GM12892 (cell line): ENCODE results near the gene FALEC.
A peak's percentile ranks its signal among the peaks of the same experiment; 100 is the strongest.

Experiments used
- DNase-seq: peaks from one replicate; pipeline ENCODE4 v3.0.0; 2011; ENCODE audit not compliant: insufficient read length
- FAIRE-seq: peaks from 2 replicates; lab custom pipeline; 2011; peaks lifted over from hg19 to GRCh38; lab: Jason Lieb, UNC
- POLR2A ChIP-seq: IDR thresholded peaks from 2 replicates; pipeline ENCODE4 v1.6.1; 2011; ENCODE audit warnings: low read depth, low read length, control low read depth
- POLR2AphosphoS5 ChIP-seq: IDR thresholded peaks from 2 replicates; pipeline ENCODE4 v1.6.1; 2011; ENCODE audit warnings: low read depth, low read length, control low read depth
- TAF1 ChIP-seq: IDR thresholded peaks from 2 replicates; pipeline ENCODE4 v1.6.1; 2011; ENCODE audit warnings: low read depth, mild to moderate bottlenecking, control low read depth, low read length, borderline replicate concordance

Gene FALEC

DNA sequence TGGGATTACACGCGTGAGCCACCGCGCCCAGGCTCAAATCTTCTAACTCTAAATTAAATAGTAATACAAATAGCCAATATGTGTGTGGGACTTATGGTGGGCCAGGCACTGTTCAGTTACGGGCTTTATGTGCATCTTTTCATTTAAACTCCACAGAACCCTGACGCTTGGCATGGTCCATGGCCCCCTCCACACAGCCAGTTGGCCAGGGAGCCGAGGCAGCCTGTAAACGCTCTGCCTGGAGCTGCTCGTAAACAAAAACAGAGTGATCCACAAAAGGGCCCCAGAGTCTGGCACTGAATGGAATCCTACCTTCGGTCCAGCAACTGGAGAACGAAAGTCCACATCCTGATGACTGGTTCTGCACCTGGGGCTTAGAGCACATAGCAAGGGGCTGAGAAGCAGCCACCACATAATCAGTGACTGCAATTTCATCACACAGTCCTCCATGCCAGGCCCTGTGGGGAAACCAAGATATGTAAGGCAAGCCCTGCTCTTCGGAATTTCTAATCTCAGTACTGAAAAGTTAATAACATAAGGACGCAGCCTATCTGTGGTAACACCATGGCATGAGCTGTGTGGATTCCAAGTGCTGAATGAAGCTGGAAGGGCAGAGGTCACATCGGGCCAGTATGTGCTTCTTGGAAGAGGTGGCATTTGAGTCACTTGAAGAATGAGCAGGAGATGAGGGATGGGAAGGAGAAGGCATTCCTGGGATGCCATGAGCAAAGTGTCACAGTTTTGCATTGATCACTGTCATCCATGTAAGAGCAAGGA lies 20.1 kb downstream of the FALEC start:
- TF ChIP-seq POLR2AphosphoS5 (no peak), TAF1 (no peak), POLR2A (no peak)
- no peak for DNase-seq
- no peak for FAIRE-seq

DNA sequence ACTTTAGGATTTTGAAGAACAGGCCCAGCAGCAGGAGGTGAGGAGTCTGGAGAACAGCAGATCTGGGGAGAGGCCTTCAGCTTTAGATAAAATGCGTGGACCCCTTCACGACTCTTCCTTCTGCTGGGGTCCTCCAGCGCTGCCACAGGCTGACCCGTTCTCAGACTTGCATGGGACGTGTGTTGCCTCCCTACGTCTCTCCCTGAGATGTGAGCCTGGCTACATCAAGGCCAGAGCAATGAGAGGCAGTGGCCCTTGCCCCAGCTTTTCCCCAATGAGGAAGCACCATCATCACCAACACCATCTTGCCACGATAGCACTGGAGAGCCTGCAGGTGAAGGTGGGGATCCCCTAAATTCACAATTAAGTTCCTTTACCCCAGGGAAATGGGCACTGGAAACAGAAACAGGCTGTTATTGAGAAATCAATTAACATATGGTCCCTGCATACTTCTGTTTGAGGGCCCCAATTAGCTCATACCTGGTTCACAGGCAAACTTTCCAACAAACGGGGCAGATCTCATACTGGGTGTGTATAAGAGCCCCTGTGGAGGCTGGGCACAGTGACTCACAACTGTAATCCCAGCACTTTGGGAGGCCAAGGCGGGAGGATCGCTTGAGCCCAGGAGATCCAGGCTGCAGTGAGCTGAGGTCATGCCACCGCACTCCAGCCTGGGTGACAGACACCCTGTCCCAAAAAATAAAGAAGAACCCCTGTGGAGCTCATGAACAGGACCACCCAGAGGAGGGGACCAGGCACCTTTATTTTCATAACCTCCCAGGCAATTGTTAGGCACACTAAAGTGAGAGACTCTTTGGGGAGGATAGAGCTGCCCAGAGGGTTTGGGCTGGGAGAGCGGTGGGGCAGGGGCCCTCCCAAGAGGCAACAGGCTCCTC lies 21.5 kb downstream of the FALEC start:
- no peak for FAIRE-seq
- no peak for DNase-seq
- no peak for TF ChIP-seq POLR2A
- no peak for TF ChIP-seq TAF1
- no peak for TF ChIP-seq POLR2AphosphoS5

- FAIRE-seq (no peak), DNase-seq (no peak)
- no peak for TF ChIP-seq TAF1
- TF ChIP-seq POLR2AphosphoS5, result no peak
- no peak for TF ChIP-seq POLR2A
Observed at GRCh38 chr1:150537732-150538684, 22.5 kb downstream of the FALEC start.

GRCh38 chr1:150543500-150544143 lies 28.1 kb downstream of the FALEC start:
- FAIRE-seq (no peak), DNase-seq (no peak)
- TF ChIP-seq POLR2AphosphoS5, result no peak
- no peak for TF ChIP-seq TAF1
- no peak for TF ChIP-seq POLR2A

DNA sequence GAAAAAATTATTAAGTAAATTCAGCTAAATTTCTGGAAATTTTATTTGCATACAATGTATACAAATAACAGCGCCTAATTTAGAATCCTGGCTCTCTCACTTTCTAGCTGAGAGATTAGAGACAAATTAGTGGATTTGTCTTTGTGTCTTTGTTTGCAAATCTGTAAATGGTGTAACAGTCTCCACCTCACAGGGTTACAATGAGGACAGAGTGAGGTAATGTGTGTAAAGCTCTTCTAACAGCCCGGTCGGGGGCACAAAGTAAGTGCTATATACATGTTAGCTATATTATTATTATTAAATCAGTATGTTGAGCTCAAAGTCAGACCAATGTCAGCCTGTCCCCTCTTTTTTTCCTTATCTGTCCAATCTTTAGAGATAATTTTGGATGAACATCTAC lies 28.7 kb downstream of the FALEC start:
- no peak for TF ChIP-seq TAF1
- no peak for TF ChIP-seq POLR2A
- no peak for TF ChIP-seq POLR2AphosphoS5
- DNase-seq (no peak), FAIRE-seq (no peak)

GRCh38 chr1:150545486-150546032 lies 30.0 kb downstream of the FALEC start:
- no peak for FAIRE-seq
- DNase-seq, result no peak
- TF ChIP-seq POLR2A, result no peak
- TF ChIP-seq TAF1, result no peak
- no peak for TF ChIP-seq POLR2AphosphoS5

- DNase-seq (no peak), FAIRE-seq (no peak)
- TF ChIP-seq POLR2AphosphoS5, result no peak
- TF ChIP-seq POLR2A, result no peak
- no peak for TF ChIP-seq TAF1
Observed at GRCh38 chr1:150546294-150546937, 30.9 kb downstream of the FALEC start.

DNA sequence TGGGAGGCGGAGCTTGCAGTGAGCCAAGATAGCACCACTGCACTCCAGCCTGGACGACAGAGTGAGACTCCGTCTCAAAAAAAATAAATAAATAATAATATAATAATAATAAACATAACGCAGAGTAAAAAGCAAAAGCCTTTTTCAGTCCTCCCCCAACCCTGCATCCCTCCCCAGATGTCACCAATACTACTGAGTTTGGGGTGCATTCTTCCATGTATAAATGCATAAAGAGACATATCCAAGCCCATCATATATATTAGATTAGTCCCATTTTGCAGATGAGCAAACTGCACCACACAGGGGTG lies 32.7 kb downstream of the FALEC start:
- no peak for FAIRE-seq
- TF ChIP-seq TAF1, result no peak
- no peak for DNase-seq

DNA sequence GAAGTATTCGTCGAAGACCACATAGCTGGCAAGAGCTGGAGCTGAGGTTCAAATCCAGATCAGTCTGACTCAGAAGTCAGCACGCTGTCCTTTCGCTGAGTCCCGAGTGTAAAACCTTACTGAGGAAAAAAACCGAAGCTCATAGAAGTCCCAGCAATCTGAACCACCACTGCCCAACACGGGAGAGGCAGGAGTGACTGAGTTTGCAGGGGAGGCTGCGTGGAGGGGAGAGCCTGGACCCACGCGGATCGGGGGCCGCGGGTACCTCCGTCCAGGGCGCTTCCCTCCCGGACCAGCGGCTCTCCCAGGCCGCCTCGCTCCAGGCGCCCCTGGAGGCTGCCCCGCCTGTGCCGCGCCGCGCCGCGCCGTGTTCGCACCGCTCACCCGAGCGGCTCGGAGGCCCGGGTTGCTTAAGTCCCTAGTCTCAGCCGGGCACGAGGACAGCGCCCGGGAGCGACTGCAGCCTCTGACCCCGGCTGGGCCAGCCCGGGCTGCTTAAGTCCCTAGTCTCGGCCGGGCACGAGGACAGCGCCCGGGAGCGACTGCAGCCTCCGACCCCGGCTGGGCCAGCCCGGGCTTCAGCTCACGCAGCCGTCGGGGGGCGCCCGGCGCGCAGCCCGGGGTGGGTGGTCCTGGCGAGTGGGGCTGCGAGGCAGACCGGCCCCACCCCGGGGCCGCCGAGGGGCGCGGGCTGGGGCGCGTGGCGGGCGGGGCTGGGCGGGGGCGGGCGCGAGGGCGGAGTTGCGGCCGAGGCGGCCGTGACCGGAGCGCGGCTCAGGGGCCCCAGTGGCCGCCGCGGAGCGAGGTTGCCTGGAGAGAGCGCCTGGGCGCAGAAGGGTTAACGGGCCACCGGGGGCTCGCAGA lies 33.3 kb downstream of the FALEC start, which contains the start of gene ADAMTSL4:
ADAMTSL4 (plus strand) TSS at position 777 of the 864 bp plus-strand sequence. CDS start 2,881 bp downstream, outside the sequence.
- DNase-seq (peak; percentile 75), FAIRE-seq (no peak)
- TF ChIP-seq POLR2AphosphoS5 (no peak), POLR2A (no peak), TAF1 (no peak)
